Right renal cortex interstitium (tissue), 3 donors: ENCODE measurements around the gene TECTA. TPM values are rescaled to one million over a fixed set of nuclear protein-coding genes. Genes with fewer than 3 reads are reported as not detected.
"Not testable (repeated sequence)": the region's sequence is repeated elsewhere in the genome, so short reads cannot be mapped to it uniquely, and the experiment has no call there.

ENCODE experiments used
- DNase-seq, 3 donors: peaks; one replicate each; pipeline ENCODE4 v3.0.0-alpha.2; 2013; ENCODE audit warnings: low read depth in 3 of 3, low spot score in 2 of 3
- polyA plus RNA-seq, 3 donors: library from polyadenylated mRNA; unstranded; fragments of 120-200 nt; gene quantifications; one replicate each; pipeline ENCODE4 v1.2.1, GENCODE V29; 2013; ENCODE audit not compliant: insufficient read length in 3 of 3

The TECTA gene
- polyA plus RNA-seq, 3 donors: 1.8 to 2.1 (median 1.9) TPM

DNA sequence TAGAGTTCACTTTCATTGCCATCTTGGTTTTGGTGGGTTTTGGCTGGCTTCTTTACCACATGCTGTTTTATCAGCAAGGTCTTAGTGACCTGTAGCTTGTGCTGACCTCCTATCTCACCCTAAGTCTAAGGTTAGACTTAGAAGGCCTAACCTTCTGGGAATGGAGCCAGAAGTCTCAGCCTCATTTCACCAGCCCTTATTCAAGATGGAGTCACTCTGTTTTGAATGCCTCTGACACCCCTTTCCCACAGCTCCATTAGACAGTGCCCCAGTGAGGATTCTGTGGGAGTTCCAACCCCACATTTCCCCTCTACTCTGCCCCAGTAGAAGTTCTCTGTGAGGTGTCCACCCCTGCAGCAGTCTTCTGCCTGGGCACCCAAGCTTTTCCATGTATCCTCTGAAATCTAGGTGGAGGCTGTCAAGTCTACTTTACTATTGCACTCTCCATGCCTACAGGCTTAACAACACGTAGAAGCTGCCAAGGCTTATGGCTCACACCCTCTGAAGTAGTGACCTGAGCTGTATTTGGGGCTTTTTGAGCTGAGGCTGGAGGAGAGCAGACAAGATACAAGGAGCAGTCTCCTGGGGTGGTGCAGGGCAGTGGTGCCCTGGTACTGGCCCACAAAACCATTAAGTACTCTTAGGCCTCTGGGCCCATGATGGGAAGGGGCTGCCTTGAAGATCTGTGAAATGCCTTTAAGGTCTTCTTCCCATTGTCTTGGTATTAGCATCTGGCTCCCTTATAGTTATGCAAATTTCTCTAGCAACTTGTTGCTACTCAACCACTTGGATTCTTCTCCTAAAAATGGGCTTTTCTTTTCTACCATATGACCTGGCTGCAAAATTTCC, 125.6 kb downstream of the TECTA start:
- DNase-seq: no peak

GRCh38 chr11:121228851-121229250, 127.8 kb downstream of the TECTA start:
- DNase-seq: no peak

DNA sequence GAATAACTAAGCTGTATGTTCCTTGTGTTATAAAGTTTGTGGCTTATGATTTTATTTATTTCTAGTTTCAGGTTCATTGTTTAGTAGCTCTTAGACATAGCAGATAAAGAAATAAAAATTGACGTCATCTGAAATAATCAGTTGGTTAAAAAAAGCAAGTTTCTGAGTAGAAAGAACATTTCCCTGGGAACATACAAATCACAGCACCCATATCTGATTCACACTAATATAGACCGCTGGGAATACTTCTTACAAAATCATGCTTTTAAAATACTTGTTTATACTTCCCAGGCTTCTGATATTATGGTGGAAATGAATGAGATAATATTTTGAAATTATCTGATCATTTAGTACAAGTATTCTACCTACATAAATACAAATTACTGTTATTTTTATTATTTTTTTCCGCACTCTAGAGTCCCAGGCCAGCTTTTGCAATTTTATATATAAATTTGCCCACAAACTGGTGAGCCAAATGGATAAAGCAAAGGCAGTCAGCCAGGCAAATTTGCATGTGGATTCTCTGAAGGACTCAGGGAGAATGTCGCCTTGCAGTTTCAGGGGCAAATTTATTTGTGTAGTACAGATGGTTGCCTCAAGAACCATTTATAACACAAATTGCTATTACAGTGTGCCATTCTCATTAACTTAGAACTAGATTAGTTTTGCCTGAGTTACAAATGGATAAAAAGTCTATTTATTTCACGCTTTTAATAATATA, 128.6 kb downstream of the TECTA start:
- no peak for DNase-seq

DNA sequence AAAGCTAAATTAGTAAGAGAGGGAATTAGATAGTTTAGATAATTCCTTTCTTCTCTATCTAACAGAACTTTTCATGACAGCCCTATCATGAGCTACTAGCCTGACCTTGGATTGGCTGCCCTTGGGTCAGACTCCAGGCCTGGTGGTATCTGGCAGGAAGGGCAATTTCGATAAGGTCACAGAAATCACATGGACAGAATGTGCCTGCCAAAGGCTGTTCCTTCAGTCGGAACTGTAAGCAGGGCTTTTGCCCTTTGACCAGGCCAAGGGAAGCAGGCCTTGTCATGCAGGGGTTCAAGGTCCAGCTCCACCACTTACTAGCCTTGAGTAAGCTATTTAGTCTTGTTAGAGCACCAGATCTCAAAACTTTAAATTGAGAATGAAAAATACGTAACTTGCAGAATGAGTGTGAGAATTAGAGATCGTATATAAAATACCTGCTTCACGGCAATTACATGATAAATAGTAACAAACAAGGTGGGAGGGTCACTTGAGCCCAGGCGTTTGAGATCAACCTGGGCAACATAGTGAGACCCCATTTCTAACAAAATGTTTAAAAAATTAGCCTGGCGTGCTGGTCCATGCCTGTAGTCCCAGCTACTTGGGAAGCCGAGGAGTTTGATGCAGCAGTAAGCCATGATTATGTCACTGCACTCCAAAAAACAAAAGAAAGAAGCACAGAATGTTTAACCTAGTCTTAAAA, 130.7 kb downstream of the TECTA start:
- no peak for DNase-seq

GRCh38 chr11:121235057-121235456, 134.0 kb downstream of the TECTA start:
- DNase-seq: no peak

DNA sequence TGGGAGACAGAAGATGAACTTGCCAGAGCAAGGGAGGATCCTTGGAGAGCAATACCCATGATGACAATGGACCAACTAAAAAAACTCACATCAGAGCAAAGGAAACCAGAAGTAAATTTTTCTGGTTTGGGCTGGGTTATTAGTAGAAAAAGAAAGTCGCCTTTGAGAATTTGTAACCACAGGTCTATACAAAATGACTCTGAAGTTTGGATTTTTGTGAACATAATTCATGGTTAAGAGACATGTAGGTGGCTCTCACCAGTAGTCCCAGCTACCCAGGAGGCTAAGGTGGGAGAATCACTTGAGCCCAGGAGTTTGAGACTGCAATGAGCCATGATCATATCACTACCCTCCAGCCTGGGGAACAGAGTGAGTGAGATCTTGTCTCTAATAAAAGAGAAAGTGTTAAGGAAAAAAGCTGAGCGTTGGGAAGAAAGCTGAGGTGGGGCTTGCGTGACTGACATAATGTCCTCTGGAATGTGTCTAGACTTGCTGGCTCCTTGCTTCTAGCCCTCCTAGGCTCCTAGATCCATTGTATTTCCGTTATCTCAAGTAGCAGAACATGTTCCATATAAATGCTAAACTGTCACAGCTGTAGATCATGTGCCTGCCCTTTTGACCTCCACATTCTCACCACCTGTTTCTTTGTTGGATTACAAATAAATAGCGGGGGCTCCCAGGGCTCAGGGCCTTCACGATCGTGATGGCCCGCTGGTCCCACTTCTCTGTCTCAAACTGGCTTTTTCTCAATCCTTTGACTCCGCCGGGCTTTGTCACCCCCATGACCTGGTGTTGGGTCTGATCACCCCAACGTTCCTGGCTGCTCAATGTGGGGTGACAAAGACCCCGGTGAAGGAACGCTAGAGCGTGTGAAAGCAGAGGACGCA, 135.3 kb downstream of the TECTA start:
- DNase-seq: no peak

DNA sequence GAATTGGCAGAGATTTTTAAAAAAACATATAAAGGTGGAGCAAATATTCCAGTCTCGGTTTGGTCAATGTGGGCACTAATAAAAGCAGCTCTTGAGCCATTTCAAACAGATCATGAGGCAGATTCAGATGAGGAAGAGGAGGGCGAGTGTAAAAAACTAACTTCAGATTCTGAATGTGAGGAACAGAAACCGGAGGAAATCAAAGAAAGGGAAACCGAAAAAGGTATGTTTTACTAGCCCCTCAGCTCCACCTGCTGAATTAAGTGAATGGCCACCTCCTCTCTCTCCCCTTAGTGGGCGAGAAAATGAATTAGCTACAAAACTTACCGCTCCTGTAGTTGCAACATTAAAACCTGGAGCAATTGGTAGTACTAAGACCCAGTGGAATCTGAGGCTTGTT, 136.2 kb downstream of the TECTA start:
- DNase-seq: not testable (repeated sequence)

DNA sequence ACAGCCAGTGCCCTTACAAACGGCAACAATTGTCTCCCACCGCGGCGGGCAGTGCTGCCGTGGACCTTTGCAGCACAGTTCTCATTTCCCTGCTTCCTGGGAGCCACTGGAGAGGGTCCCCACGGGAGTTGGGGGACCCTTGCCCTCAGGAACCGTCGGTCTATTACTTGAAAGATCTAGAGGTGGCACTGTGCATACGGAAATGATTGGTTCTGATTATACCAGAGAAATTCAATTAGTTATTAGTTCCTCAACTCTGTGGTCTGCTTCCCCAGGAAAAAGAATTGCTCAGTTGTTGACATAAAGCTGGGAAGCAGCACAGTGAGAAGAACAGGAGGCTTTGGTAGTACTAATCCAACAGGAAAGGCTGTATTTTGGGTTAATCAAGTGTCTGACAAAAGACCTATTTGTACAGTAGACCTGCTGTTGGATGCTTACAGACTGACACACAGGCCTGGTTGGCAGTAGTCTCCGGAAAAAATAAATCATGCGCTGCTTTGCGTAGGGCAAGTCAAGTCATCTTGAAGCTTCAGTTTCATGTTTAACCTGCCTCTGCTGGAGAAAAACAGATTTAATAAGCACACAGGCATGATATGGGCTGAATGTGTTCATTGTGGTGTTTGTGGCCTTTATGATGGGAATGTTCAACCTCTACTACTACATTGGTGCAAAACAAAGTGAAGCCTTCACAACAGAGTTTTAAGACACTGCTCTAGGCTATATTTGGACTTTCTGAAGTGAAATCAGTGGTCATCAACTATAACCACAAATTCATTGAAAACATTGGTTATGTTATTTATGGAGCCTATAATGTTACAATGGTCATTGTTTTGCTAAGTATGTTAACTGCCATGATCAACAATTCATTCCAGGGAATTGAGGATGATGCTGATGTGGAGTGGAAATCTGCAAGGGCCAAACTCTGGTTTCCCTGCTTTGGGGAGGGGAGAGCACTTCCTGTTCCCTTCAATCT, 136.9 kb downstream of the TECTA start:
- DNase-seq: no peak

- no peak for DNase-seq
Measured at GRCh38 chr11:121238956-121239355, 137.9 kb downstream of the TECTA start.

DNA sequence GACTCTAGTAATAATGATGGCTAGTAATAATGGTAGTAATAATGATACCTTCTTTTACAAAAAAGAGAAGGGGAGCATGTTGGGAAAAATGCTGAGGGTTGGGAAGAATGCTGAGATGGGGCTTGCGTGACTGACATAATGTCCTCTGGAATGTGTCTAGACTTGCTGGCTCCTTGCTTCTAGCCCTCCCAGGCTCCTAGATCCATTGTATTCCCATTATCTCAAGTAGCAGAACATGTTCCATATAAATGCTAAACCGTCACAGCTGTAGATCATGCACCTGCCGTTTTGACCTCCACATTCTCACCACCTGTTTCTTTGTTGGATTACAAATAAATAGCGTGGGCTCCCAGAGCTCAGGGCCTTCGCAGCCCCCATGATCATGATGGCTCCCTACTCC, 139.0 kb downstream of the TECTA start:
- not testable (repeated sequence) for DNase-seq

DNA sequence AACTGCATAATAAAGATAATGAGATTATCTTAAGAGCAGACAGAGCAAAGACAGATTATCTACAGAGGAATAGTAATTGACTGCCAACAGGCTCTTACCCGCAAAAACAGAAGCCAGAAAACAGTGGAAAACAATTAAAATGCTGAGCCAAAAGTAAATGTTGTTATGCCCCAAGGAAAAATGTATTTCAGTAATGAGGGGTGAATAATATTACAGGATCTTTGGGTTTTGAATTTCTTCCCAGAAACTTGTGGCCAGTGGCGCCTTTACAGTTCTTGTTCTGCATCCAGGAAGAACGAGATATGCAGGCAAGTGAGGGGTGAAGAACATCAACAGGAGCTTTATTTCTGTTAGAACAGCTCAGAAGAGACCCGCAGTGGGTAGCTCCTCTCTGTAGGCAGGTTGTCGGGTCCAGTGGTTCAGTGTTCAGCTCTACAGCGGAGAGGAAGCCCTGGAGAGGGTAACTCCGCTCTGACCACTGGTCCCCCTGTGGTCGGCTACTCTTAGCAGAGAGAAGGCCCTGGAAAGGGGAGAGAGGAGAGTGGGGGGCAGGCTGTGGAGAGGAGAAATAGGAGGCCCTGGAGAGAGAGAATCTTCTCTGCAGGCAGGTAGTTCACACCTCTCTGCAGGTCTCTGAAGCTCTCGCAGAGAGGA, 139.7 kb downstream of the TECTA start:
- no peak for DNase-seq

Other genes with a start within 250 kb of the TECTA start
- 10 to 100 TPM; 24.3 to 25.9 (median 25.9) TPM for gene TBCEL, start 77.1 kb upstream of the TECTA start, polyA plus RNA-seq
- 10 to 100 TPM; 66.1 to 69.0 (median 68.3) TPM for gene SC5D, start 191.5 kb downstream of the TECTA start, polyA plus RNA-seq